ENCODE results near the gene KCNJ5. TPM values are rescaled to one million over a fixed set of nuclear protein-coding genes. Genes with fewer than 3 reads are reported as not detected.

The KCNJ5 gene
- total RNA-seq, 2 donors from 2014 or later, result 0.60 to 1.1 TPM

DNA sequence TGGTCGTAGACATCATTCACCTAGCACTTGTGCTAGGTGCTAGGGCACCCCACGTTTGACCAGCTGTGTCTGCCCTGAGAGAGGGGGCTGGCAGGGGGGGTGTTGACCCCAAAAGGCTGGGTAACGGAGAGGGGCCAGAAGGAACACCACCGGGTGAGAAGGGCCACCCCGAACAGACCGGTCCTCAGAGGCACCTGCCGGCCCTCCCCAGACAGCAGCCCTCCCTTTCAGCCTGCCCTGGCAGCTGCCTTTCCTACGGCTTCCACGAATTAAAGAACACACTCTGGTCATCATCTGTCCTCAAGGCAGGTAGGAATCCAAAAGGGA is 977 bp upstream of the KCNJ5 start:
- H3K27me3 ChIP-seq (ENCODE audit: control insufficient read depth, insufficient read depth, low read length, poor library complexity, severe bottlenecking), result peaks cover 26% of the 10 kb centered on the region
- H3K4me3 ChIP-seq (ENCODE audit: low read length), result peak overlapping the region; percentile 73
- H3K36me3 ChIP-seq (ENCODE audit: control insufficient read depth, insufficient read depth, low read length), result no peaks in the 10 kb centered on the region
- Mint-ChIP-seq H3K9me3 (no peaks in the 10 kb centered on the region), H3K27me3 (ENCODE audit: insufficient read depth) (peaks cover 39% of the 10 kb centered on the region), H3K36me3 (ENCODE audit: low read depth) (no peaks in the 10 kb centered on the region), H3K27ac (no peak overlapping the region), H3K4me3 (peak overlapping the region; percentile 61), H3K4me1 (peaks cover 62% of the 10 kb centered on the region)
- no peak for DNase-seq
- TF ChIP-seq, protein P1, sequence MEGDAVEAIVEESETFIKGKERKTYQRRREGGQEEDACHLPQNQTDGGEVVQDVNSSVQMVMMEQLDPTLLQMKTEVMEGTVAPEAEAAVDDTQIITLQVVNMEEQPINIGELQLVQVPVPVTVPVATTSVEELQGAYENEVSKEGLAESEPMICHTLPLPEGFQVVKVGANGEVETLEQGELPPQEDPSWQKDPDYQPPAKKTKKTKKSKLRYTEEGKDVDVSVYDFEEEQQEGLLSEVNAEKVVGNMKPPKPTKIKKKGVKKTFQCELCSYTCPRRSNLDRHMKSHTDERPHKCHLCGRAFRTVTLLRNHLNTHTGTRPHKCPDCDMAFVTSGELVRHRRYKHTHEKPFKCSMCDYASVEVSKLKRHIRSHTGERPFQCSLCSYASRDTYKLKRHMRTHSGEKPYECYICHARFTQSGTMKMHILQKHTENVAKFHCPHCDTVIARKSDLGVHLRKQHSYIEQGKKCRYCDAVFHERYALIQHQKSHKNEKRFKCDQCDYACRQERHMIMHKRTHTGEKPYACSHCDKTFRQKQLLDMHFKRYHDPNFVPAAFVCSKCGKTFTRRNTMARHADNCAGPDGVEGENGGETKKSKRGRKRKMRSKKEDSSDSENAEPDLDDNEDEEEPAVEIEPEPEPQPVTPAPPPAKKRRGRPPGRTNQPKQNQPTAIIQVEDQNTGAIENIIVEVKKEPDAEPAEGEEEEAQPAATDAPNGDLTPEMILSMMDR (conservative IDR thresholded peaks at IDR 0.05), result no peak
- peaks cover 30% of the 10 kb centered on the region for H3K4me1 ChIP-seq (ENCODE audit: control insufficient read depth, insufficient read depth, low read length)
- 4 to 15% methylated on average over 5 to 9 of the region's 9 CpGs for WGBS, 2 experiments (ENCODE audit: insufficient coverage in 1 of 2, insufficient read length in 1 of 2)
- H3K9me3 ChIP-seq (ENCODE audit: control insufficient read depth, low read length), result no peaks in the 10 kb centered on the region
- no peak overlapping the region for H3K27ac ChIP-seq (ENCODE audit: low read depth, low read length)
- H3K9ac ChIP-seq (ENCODE audit: extremely low read depth, low read length, poor library complexity, severe bottlenecking), result no peak overlapping the region

- 48% methylated on average over 6 of the region's 6 CpGs; no CpG with 5 or more reads in 1 of the 2 experiments for WGBS, 2 experiments (ENCODE audit: insufficient coverage in 1 of 2, insufficient read length in 1 of 2)
- Histone ChIP-seq H3K27me3 (ENCODE audit: control insufficient read depth, insufficient read depth, low read length, poor library complexity, severe bottlenecking) (peaks cover 26% of the 10 kb centered on the region), H3K36me3 (ENCODE audit: control insufficient read depth, insufficient read depth, low read length) (no peaks in the 10 kb centered on the region), H3K4me1 (ENCODE audit: control insufficient read depth, insufficient read depth, low read length) (peaks cover 25% of the 10 kb centered on the region), H3K9me3 (ENCODE audit: control insufficient read depth, low read length) (no peaks in the 10 kb centered on the region), H3K9ac (ENCODE audit: extremely low read depth, low read length, poor library complexity, severe bottlenecking) (no peak overlapping the region), H3K4me3 (ENCODE audit: low read length) (peak overlapping the region; percentile 59), H3K27ac (ENCODE audit: low read depth, low read length) (no peak overlapping the region)
- Mint-ChIP-seq H3K4me1 (peaks cover 52% of the 10 kb centered on the region), H3K4me3 (peak overlapping the region; percentile 61), H3K9me3 (no peaks in the 10 kb centered on the region), H3K27ac (no peak overlapping the region), H3K27me3 (ENCODE audit: insufficient read depth) (peaks cover 37% of the 10 kb centered on the region), H3K36me3 (ENCODE audit: low read depth) (no peaks in the 10 kb centered on the region)
- TF ChIP-seq, protein P1 (conservative IDR thresholded peaks at IDR 0.05), result no peak
- DNase-seq, result peak; percentile 58
Observed at GRCh38 chr11:128891913-128892398, 800 bp downstream of the KCNJ5 start.

DNA sequence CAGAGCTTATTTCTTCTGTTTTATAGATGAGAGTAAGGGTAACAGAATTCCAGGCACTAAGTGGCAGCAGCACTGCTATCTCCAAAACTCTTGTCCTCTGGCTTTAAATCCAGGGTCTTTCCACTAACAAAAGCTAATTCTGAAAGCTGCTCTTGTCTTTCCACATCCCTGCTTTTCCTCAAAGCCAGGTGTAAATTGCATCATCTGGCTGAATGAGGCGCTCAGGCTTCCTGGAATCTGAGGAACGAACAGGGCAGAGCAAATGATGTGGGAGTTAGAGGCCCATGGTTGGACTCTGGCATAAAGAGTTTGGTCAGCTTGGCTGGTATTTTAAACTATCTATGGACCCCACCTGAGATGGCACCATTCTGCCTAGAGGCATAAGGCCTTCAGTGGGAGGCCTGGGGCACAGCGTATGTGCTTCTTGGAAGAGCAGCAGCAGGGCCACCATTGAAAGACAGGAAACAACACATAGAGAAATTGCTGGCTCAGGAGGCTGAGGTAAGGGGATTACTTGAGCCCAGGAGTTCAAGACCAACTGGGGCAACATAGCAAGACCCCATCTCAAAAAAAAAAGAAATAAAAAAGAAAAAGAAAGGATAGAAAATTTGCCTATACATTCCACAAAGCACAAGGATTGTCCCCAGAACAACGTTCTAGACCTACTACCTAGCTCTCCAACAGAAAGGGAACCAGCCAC is 1.9 kb downstream of the KCNJ5 start:
- peaks cover 21% of the 10 kb centered on the region for H3K4me1 ChIP-seq (ENCODE audit: control insufficient read depth, insufficient read depth, low read length)
- H3K9me3 Mint-ChIP-seq, result no peaks in the 10 kb centered on the region
- peak; percentile 62 for DNase-seq
- no peak overlapping the region for H3K9ac ChIP-seq (ENCODE audit: extremely low read depth, low read length, poor library complexity, severe bottlenecking)
- H3K36me3 ChIP-seq (ENCODE audit: control insufficient read depth, insufficient read depth, low read length), result no peaks in the 10 kb centered on the region
- H3K27me3 ChIP-seq (ENCODE audit: control insufficient read depth, insufficient read depth, low read length, poor library complexity, severe bottlenecking), result peaks cover 28% of the 10 kb centered on the region
- 78 to 88% methylated on average over 4 of the region's 4 CpGs for WGBS, 2 experiments (ENCODE audit: insufficient coverage in 1 of 2, insufficient read length in 1 of 2)
- H3K4me3 ChIP-seq (ENCODE audit: low read length), result no peak overlapping the region
- peaks cover 41% of the 10 kb centered on the region for H3K27me3 Mint-ChIP-seq (ENCODE audit: insufficient read depth)
- H3K4me3 Mint-ChIP-seq, result no peak overlapping the region
- peaks cover 44% of the 10 kb centered on the region for H3K4me1 Mint-ChIP-seq
- H3K9me3 ChIP-seq (ENCODE audit: control insufficient read depth, low read length), result no peaks in the 10 kb centered on the region
- peak overlapping the region; percentile 1 for H3K27ac Mint-ChIP-seq
- H3K27ac ChIP-seq (ENCODE audit: low read depth, low read length), result no peak overlapping the region
- TF ChIP-seq, protein P1 (conservative IDR thresholded peaks at IDR 0.05), result no peak
- no peaks in the 10 kb centered on the region for H3K36me3 Mint-ChIP-seq (ENCODE audit: low read depth)
